Endothelial cell (in vitro differentiated cells): ENCODE results near the gene SHROOM3. TPM values are rescaled to one million over a fixed set of nuclear protein-coding genes. Genes with fewer than 3 reads are reported as not detected.

Source experiments
- DNase-seq: peaks from one replicate; pipeline ENCODE4 v3.0.0; 2021; ENCODE audit warnings: low spot score
- H3K27ac Mint-ChIP-seq: one replicate; pipeline ENCODE4 v1.8.0; 2021; ENCODE audit warnings: mixed read lengths, inconsistent platforms; ENCODE audit not compliant: unreplicated experiment
- H3K27me3 Mint-ChIP-seq: one replicate; pipeline ENCODE4 v1.8.0; 2021; ENCODE audit warnings: mild to moderate bottlenecking, moderate library complexity, mixed read lengths, inconsistent platforms; ENCODE audit not compliant: unreplicated experiment
- H3K36me3 Mint-ChIP-seq: one replicate; pipeline ENCODE4 v1.8.0; 2021; ENCODE audit warnings: mild to moderate bottlenecking, low read depth, mixed read lengths, inconsistent platforms; ENCODE audit not compliant: unreplicated experiment
- H3K4me1 Mint-ChIP-seq: one replicate; pipeline ENCODE4 v1.8.0; 2021; ENCODE audit warnings: mild to moderate bottlenecking, mixed read lengths, inconsistent platforms; ENCODE audit not compliant: unreplicated experiment
- H3K4me3 Mint-ChIP-seq: one replicate; pipeline ENCODE4 v1.8.0; 2021; ENCODE audit warnings: mild to moderate bottlenecking, mixed read lengths, inconsistent platforms; ENCODE audit not compliant: unreplicated experiment
- H3K9me3 Mint-ChIP-seq: one replicate; pipeline ENCODE4 v1.8.0; 2021; ENCODE audit warnings: mixed read lengths, inconsistent platforms; ENCODE audit not compliant: unreplicated experiment
- CTCF ChIP-seq: fragments of 200-600 bp; sonication (generic); IDR thresholded peaks from one replicate; pipeline ENCODE4 v1.5.0; 2021; ENCODE audit warnings: antibody characterized with exemption; ENCODE audit not compliant: unreplicated experiment
- total RNA-seq: library from RNA; stranded (reverse); fragmentation: NEBNext Ultra II Directional; extraction: Animal tissue kit (Norgen Biotek cat#: 25700); gene quantifications from one replicate; pipeline ENCODE4 v1.2.1, GENCODE V29; 2021; ENCODE audit not compliant: unreplicated experiment

SHROOM3 gene
- total RNA-seq, 1 donor from 2014 or later: 7.9 TPM

GRCh38 chr4:76489686-76490161 is 54.7 kb downstream of the SHROOM3 start:
- H3K4me1 Mint-ChIP-seq: peaks cover 3% of the 10 kb centered on the region
- H3K9me3 Mint-ChIP-seq: no peaks in the 10 kb centered on the region
- no peak overlapping the region for H3K4me3 Mint-ChIP-seq
- no peak for DNase-seq
- no peak for TF ChIP-seq CTCF
- H3K27ac Mint-ChIP-seq: no peak overlapping the region
- no peaks in the 10 kb centered on the region for H3K27me3 Mint-ChIP-seq
- no peaks in the 10 kb centered on the region for H3K36me3 Mint-ChIP-seq

GRCh38 chr4:76492055-76492454 is 57.0 kb downstream of the SHROOM3 start:
- no peaks in the 10 kb centered on the region for H3K36me3 Mint-ChIP-seq
- TF ChIP-seq CTCF: no peak
- no peak overlapping the region for H3K27ac Mint-ChIP-seq
- no peaks in the 10 kb centered on the region for H3K4me1 Mint-ChIP-seq
- H3K9me3 Mint-ChIP-seq: no peaks in the 10 kb centered on the region
- DNase-seq: no peak
- no peak overlapping the region for H3K4me3 Mint-ChIP-seq
- no peaks in the 10 kb centered on the region for H3K27me3 Mint-ChIP-seq

GRCh38 chr4:76494243-76494642 is 59.2 kb downstream of the SHROOM3 start:
- Mint-ChIP-seq H3K9me3 (no peaks in the 10 kb centered on the region), H3K27ac (no peak overlapping the region), H3K4me3 (no peak overlapping the region), H3K36me3 (no peaks in the 10 kb centered on the region), H3K4me1 (no peaks in the 10 kb centered on the region), H3K27me3 (no peaks in the 10 kb centered on the region)
- TF ChIP-seq CTCF: no peak
- DNase-seq: no peak

GRCh38 chr4:76494871-76495590 is 60.0 kb downstream of the SHROOM3 start:
- H3K9me3 Mint-ChIP-seq: no peaks in the 10 kb centered on the region
- no peaks in the 10 kb centered on the region for H3K4me1 Mint-ChIP-seq
- no peaks in the 10 kb centered on the region for H3K27me3 Mint-ChIP-seq
- TF ChIP-seq CTCF: no peak
- no peak overlapping the region for H3K4me3 Mint-ChIP-seq
- no peak for DNase-seq
- H3K27ac Mint-ChIP-seq: no peak overlapping the region
- no peaks in the 10 kb centered on the region for H3K36me3 Mint-ChIP-seq

- Mint-ChIP-seq H3K9me3 (no peaks in the 10 kb centered on the region), H3K4me1 (no peaks in the 10 kb centered on the region), H3K36me3 (no peaks in the 10 kb centered on the region), H3K27ac (no peak overlapping the region), H3K4me3 (no peak overlapping the region), H3K27me3 (no peaks in the 10 kb centered on the region)
- no peak for TF ChIP-seq CTCF
- no peak for DNase-seq
Measured at GRCh38 chr4:76498550-76498949, 63.5 kb downstream of the SHROOM3 start.
